EH (cell line): ENCODE measurements around the gene ACSF2.

ENCODE experiments used
- DNase-seq: peaks from one replicate; pipeline ENCODE4 v3.0.0-alpha.2; 2015; ENCODE audit warnings: low read depth

Gene ACSF2

DNA sequence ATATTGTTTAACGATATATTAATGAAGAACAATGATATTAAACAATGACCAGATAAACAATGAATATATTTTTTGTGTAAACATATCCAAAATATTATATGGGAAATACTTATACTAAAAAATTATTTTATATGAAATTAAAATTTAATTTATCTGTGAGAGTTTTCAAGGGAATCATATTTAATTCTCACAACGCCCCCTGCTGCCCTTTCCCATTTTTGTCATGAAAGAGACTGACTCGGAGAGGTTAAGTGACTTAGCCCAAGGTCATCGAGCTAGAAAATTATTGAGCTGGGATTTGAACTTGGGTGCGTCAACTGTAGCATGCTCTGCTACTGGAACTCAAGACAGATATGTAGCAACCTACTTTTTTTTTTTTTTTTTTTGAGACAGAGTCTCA lies 75.0 kb downstream of the ACSF2 start:
- peak; percentile 30 for DNase-seq

- DNase-seq, result no peak
Observed at GRCh38 chr17:50502301-50502990, 76.4 kb downstream of the ACSF2 start.

GRCh38 chr17:50505591-50506130 lies 79.6 kb downstream of the ACSF2 start:
- no peak for DNase-seq

DNA sequence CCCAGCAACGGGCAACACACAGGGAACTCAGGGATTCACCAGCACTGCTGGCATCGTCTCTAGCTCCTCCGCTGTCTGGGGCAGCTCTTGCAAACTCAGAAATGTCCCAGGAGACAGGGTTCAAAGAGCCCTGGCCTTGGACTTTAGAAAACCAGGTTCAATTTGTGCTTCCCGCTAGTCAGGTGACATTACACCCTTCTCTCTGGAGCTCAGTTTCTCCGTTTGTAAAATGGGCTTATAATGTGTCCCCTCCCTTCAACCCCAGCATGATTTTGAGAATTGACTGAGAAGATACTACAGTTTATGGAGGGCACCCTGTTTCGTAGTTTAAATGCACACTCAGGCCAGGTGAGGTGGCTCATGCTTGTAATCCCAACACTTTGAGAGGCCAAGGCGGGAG lies 80.3 kb downstream of the ACSF2 start:
- no peak for DNase-seq

- peak; percentile 74 for DNase-seq
Observed at GRCh38 chr17:50507871-50508572, 82.0 kb downstream of the ACSF2 start, which contains the start of gene MYCBPAP. Gene MYCBPAP (plus strand): TSS chr17:50508439. CDS start chr17:50508675, 236 bp downstream.

- DNase-seq, result no peak
Observed at GRCh38 chr17:50508573-50509460, 82.8 kb downstream of the ACSF2 start.

DNA sequence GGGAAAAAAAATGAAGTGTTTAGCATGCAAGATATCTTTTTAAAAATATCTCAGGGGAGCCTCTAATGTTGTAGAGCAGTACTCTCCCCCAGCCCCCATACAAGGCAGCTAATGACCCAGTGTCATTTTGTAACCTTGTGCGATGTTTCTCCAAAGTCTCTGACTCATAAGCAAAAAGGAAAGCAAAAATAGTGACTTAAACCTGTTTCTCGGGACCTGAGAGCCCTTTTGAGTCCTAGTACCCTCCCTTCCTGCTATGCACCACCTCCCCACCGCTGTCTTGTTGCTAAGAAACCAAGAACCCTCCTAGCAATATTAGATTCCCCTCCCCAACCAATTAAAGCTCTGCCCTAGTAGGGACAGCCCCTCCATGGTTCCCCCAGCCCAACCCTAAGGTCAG lies 85.0 kb downstream of the ACSF2 start:
- DNase-seq, result peak; percentile 41

DNA sequence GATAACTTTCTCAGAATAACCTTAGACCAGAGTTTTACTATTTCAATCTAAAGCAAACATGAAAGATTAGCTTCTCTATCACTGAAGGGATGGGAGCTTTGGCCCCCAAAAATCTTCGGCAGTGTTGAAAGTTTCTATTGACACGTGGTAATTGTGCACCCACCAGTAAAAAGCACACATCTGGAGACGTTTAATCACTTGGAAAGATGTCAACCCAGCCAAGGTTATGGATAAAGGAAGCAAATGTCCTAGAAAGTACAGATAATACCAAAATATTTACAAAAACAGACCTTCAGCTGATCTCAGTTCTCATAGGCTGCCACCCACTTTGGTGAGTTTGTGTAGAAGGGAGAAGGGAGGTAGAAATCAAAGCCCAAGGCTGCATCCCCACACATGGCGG lies 87.5 kb downstream of the ACSF2 start:
- DNase-seq, result no peak

DNA sequence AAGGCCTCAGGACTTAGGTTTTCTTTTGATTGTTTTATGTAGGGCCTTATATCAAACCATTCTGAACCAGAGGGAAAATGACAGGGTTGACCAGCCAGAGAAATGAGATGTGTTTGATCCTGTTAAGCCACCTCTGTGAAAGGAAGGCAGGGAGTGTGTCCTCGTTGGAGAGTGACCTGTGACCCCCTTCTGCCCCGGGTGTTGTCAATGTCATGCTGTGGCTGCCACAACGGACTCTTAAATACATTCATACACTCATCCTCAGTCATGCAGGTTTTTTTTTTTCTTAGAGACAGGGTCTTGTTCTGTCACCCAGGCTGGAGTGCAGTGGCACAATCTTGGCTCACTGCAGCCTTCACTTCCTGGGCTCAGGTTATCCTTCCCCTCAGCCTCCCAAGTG lies 88.4 kb downstream of the ACSF2 start:
- no peak for DNase-seq

DNA sequence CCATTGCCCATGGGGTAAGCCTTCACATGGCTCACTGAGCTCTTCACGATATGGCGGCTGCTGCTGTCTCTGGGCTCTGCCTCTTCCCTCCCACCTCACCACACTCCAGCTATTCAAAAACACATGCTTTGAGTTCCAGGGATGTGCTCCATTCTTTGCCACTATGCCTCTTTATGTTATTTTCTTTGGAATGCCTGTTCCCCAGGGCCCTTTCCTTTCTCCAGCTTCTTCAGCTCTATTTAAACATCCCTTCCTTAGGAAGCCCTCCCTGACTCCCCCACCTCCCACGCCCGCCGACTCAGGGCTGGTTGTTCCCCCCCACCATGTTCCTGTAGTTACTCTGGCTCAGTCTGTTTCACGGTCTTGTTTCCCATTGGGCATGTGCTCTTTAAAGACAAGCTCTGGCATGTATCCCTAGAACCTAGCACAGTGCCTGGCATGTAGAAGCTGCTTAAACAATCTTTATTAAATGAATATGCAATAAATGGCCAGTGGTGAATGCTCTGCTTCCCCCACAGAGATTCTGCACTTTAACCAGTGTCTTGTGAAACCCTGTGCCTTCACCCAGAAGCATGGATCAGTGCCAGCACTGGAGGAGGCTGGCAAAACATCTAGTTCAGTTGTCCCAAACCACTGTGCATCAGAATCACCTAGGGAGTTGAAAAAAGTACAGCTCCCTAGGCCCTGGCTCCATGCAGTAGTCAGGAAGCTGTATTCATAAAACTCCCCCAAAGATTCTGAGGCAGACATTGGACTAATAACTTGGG lies 89.1 kb downstream of the ACSF2 start:
- peak; percentile 70 for DNase-seq

GRCh38 chr17:50517011-50517410 lies 91.0 kb downstream of the ACSF2 start:
- DNase-seq, result no peak

GRCh38 chr17:50517504-50518383 lies 91.7 kb downstream of the ACSF2 start:
- DNase-seq, result no peak

GRCh38 chr17:50518384-50519023 lies 92.5 kb downstream of the ACSF2 start:
- DNase-seq, result no peak

- DNase-seq, result no peak
Observed at GRCh38 chr17:50519141-50519834, 93.3 kb downstream of the ACSF2 start.

DNA sequence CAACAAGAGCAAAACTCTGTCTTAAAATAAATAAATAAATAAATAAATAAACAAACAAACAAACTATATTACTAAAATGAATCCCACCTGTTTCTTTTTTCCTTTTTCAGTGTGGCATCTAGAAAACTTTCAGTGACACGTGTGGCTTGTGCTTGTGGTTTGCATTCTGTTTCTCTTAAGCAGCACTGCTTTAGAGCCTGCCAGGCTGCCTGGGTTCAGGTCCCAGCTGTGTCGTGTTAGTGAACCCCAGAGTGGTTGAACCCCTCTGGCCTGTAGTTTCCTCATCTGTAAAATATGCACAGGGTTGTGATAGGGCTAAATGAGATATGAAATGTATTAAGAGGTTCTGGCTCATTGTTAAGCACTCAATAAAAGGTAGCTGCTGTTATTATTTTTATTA lies 94.5 kb downstream of the ACSF2 start:
- no peak for DNase-seq

DNA sequence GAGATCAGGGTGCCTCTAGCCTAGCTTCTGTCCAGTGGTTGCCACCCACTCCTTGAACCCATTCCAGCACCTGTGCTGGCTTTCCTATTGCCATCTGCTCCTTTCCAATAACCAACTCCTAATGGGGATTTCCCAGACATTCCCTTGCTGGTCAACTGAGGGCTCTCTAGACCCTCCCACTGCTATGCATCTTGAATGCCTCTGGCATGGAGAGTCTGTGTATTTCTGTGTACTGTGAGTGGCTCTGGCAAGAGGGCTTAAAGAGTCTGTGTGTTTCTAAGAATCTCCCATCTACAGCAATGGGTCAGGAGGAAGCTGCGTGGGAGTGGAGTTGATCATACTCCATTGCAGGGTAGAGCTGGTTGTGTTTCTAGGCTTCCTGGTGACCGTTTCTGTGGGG lies 95.5 kb downstream of the ACSF2 start:
- no peak for DNase-seq

- no peak for DNase-seq
Observed at GRCh38 chr17:50522766-50523165, 96.7 kb downstream of the ACSF2 start.

GRCh38 chr17:50523208-50523607 lies 97.2 kb downstream of the ACSF2 start:
- DNase-seq, result no peak
